Aorta (tissue), 5 donors: ENCODE results near the gene MAPKAPK2. TPM values are rescaled to one million over a fixed set of nuclear protein-coding genes. Genes with fewer than 3 reads are reported as not detected.
"Not testable (repeated sequence)": the region's sequence is repeated elsewhere in the genome, so short reads cannot be mapped to it uniquely, and the experiment has no call there.

ENCODE experiments used
- ATAC-seq: fragments of 200-7000 bp; cut with Tn5 transposase; one replicate; pipeline ENCODE4 v1.9.1; 2022; ENCODE audit warnings: moderate library complexity; ENCODE audit not compliant: low FRiP score
- DNase-seq, 2 donors: peaks; one replicate each; pipeline ENCODE4 v3.0.0-alpha.2; 2020
- H3K27ac ChIP-seq, 2 donors: one replicate each; pipeline ENCODE4 v1.5.1; 2013; ENCODE audit warnings: low read length in 2 of 2, mild to moderate bottlenecking in 2 of 2, moderate library complexity in 2 of 2, control low read depth in 1 of 2, inconsistent platforms in 1 of 2, low read depth in 1 of 2
- H3K27me3 ChIP-seq, 2 donors: one replicate each; pipeline ENCODE4 v1.6.1; 2013; ENCODE audit warnings: control low read depth in 1 of 2, low read length in 1 of 2, mild to moderate bottlenecking in 1 of 2, moderate library complexity in 1 of 2; ENCODE audit not compliant: insufficient read depth in 2 of 2, control insufficient read depth in 1 of 2
- H3K36me3 ChIP-seq, 2 donors: one replicate each; pipeline ENCODE4 v1.6.1; 2013; ENCODE audit warnings: control low read depth in 1 of 2, low read length in 1 of 2, mild to moderate bottlenecking in 1 of 2; ENCODE audit not compliant: insufficient read depth in 2 of 2, control insufficient read depth in 1 of 2
- H3K4me1 ChIP-seq, 2 donors: one replicate each; pipeline ENCODE4 v1.6.1; 2013; ENCODE audit warnings: low read length in 2 of 2, control low read depth in 1 of 2, mild to moderate bottlenecking in 1 of 2, moderate library complexity in 1 of 2; ENCODE audit not compliant: insufficient read depth in 2 of 2, control insufficient read depth in 1 of 2
- H3K4me3 ChIP-seq, 2 donors: one replicate each; pipeline ENCODE4 v1.5.1; 2013; ENCODE audit warnings: low read length in 2 of 2, control low read depth in 1 of 2, mild to moderate bottlenecking in 1 of 2
- H3K9me3 ChIP-seq: one replicate; pipeline ENCODE4 v1.6.1; 2013; ENCODE audit warnings: mild to moderate bottlenecking, low read length; ENCODE audit not compliant: control insufficient read depth
- WGBS, 2 donors: extraction: QIAGEN DNeasy Blood & Tissue Kit; methylation state at CpG; one replicate each; pipeline ENCODE4 v1.1.7; 2013; 5-methylcytosine and 5-hydroxymethylcytosine counted together
- intact Hi-C, 2 donors: fragments of 100-400 bp; cut with DNase I; formaldehyde crosslinking; loops; one replicate each; pipeline versions ENCODE4 v1.14.2 to v1.15.0; 2022
- polyA plus RNA-seq, 2 donors: library from polyadenylated mRNA; stranded (reverse); fragments of 200-250 nt; gene quantifications; one replicate each; pipeline ENCODE4 v1.2.3, GENCODE V29; 2013
- total RNA-seq, 2 donors: library from RNA; stranded (reverse); fragmentation: NEBNext Ultra II Directional; extraction: Animal tissue kit (Norgen Biotek cat#: 25700); gene quantifications; one replicate each; pipeline ENCODE4 v1.2.1, GENCODE V29; 2021
- donor health status: healthy with polysubstance abuse.
- donor health status: Bipolar disorder and iron deficiency.
- donor health status: DM: no; HTN: no; CAD: no.
- donor health status: DM: no; HTN: no; CAD: no.
- donor health status: DM: yes; HTN: yes; CAD: no.

The MAPKAPK2 gene
- total and polyA plus RNA-seq, 4 donors, result 40.2 to 117 (median 67.7) TPM

DNA sequence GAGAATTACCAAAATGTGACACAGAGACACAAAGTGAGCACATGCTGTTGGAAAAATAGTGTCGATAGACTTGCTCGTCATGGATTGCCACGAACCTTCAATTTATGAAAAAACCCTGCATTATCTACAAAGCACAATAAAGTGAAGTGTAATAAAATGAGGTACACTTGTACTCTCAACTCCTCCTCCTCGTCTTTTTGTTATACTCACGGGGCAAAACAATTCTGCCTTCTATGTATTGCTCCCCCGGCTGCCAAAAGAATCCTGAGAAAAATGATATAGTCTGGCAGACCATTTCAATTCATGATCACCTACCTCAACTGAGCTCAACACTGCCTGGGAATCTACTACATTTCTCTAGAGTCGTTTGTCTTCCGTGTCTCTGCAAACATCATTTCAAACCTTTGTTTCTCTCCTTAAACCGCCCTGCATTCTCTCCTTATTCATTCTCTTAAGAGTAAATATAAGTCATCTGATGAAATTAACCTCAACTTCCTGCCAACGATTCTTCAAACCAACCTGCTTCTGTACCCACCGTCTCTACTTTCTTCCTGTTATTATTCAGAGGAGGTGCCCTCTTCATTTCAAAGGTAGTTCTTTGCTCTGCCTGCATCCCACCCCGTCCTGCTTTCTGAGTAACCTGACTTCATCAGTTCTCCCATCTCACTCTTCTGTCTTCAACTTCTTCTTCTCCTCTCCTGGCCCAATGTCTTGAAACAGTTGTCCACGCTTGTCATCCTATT lies 73.0 kb downstream of the MAPKAPK2 start:
- H3K9me3 ChIP-seq, result no peaks in the 10 kb centered on the region
- WGBS, 2 donors, result 80 to 84% methylated on average over 13 of the region's 13 CpGs
- intact Hi-C loops, result no loop called here
- no peaks in the 10 kb centered on the region for H3K36me3 ChIP-seq
- no peak overlapping the region for H3K4me3 ChIP-seq
- DNase-seq, result no peak
- peaks cover 0 to 3% of the 10 kb centered on the region in 2 donors for H3K27me3 ChIP-seq
- no peaks in the 10 kb centered on the region for H3K4me1 ChIP-seq
- ATAC-seq, result no peak
- H3K27ac ChIP-seq, result no peak overlapping the region

DNA sequence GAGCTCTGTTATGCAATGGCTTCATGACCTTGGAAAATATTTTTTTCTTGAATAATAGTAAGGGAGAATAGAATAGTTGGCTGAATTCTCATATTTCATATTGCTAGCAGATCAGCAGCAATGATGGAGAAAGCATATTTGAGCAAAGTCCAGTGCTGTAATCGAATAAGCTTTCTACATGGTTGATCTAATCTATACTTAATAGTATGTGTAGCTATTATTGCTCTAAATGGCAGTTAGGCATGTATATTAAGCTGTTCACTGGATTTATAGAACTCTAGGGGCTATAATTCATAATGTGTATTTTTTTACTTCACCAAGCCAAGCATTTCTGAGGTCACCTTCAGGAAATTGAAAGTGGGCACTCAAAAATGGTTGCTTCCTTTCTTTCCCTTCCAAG lies 75.9 kb downstream of the MAPKAPK2 start:
- no peak for ATAC-seq

DNA sequence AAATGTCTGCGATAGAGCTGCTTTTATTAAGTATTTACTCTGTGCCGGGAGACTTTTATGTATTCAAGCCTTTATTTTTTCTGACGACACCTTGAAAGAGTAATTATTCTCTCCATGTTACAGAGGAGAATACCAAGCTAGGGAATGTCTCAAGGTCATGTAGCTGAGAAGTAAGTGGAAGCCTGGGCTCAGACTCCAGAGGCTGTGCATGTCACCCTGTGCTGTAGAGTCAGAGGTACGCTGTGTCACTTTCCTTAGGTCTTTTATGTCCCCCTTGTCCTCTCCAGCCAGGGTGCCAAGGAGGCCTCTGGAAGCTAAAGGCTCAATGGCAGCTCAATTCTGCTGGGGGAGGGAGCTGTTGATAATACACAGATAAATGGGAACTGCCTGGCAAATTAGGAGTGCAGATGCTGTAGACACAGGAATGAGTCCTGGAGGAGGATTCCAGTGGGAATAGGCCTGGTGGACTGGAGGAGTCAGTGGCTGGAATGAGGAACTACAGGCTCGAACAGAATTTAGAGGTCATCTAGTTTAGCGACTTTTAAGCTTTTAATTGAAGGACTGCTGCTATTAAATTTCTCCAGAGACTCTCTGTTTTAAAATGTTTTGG lies 76.6 kb downstream of the MAPKAPK2 start:
- DNase-seq (no peak), ATAC-seq (no peak)
- H3K9me3 ChIP-seq, result peaks cover 6% of the 10 kb centered on the region
- 65 to 69% methylated on average over 6 of the region's 6 CpGs for WGBS, 2 donors
- H3K27ac ChIP-seq, result no peak overlapping the region
- no peaks in the 10 kb centered on the region for H3K4me1 ChIP-seq
- no peak overlapping the region for H3K4me3 ChIP-seq
- intact Hi-C loops, result no loop called here
- no peaks in the 10 kb centered on the region for H3K36me3 ChIP-seq
- peaks cover 0 to 3% of the 10 kb centered on the region in 2 donors for H3K27me3 ChIP-seq

More for the DNA sequence above, 75.9 kb downstream of the MAPKAPK2 start:
- DNase-seq, result no peak
- Histone ChIP-seq H3K9me3 (peaks cover 6% of the 10 kb centered on the region), H3K36me3 (no peaks in the 10 kb centered on the region), H3K27ac (no peak overlapping the region), H3K4me1 (no peaks in the 10 kb centered on the region), H3K27me3 (peaks cover 0 to 3% of the 10 kb centered on the region in 2 donors), H3K4me3 (no peak overlapping the region)
- 14 to 34% methylated on average over 1 of the region's 1 CpG for WGBS, 2 donors
- intact Hi-C loops, result no loop called here

DNA sequence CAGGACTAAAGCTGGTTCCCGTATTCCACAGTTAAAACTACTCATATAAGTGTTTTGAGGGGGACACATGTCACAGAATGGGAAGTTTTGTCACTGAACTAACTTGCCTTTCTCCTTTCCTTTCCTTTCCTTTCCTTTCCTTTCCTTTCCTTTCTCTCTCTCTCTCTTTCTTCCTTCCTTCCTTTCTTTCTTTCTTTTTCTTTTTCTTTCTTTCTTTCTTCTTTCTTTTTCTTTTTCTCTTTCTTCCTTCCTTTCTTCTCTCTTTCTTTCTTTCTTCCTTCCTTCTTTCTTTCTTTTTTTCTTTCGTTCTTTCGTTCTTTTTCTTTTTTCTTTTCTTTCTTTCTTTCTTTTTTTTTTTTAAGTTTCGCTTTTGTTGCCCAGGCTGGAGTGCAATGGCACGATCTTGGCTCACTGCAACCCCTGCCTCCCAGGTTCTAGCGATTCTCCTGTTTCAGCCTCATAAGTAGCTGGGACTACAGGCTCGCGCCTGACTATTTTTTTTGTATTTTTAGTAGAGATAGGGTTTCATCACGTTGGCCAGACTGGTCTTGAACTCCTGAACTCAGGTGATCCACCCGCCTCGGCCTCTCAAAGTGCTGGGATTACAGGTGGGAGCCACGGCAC lies 78.1 kb downstream of the MAPKAPK2 start:
- intact Hi-C loops, H3K4me3 ChIP-seq, DNase-seq, ATAC-seq, H3K27ac ChIP-seq, H3K9me3 ChIP-seq, H3K4me1 ChIP-seq, H3K36me3 ChIP-seq, H3K27me3 ChIP-seq: not testable (repeated sequence)
- WGBS, 2 donors, result 86 to 87% methylated on average over 12 of the region's 12 CpGs

DNA sequence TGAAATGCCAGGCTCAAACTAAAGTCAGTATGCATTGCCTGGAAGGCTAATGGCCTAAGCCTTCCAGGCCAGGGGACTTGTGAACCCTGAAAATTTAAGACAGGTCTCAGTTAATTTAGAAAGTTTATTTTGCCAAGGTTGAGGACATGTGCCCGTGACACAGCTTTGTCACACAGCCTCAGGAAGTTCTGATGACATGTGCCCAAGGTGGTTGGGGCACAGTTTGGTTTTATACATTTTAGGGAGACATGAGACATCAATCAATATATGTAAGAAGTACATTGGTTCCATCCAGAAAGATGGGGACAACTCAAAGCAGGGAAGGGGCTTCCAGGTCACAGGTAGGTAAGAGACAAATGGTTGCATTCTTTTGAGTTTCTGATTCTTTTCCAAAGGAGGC lies 81.1 kb downstream of the MAPKAPK2 start:
- H3K4me3 ChIP-seq, ATAC-seq: not testable (repeated sequence)
- 86 to 90% methylated on average over 1 of the region's 1 CpG for WGBS, 2 donors

DNA sequence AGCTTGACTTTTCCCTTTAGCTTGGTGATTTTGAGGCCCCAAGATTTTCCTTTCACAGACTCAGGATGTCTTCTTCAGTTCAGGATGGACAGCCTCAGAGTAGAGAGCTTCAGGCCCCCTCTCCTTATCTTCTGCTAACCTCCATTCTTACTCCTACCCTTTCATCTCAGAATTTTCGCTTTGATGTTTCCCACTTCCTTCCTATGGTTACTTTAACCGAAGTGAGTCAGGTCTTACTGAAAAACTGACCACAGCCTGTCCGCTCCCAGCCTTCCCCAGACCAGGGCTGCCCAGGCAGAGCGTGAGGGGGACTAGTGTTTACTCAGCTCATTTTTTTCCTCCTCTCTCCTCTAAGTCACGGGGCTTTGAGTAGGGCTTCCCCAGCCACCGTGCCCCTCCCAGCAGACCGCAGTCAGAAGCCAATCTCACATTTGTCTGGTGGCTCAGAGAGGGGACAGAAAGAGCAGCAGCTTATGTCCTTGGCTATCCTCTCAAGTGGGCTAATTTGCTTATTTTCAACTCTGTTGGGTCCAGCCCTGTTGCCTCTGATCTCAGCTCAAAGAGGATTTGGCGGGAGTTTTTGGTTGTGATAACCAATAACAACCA lies 81.6 kb downstream of the MAPKAPK2 start:
- intact Hi-C loops, result no loop called here
- peaks cover 0 to 3% of the 10 kb centered on the region in 2 donors for H3K27me3 ChIP-seq
- ATAC-seq (peak; percentile 60), DNase-seq (peak; percentile 79 to 84)
- no peak overlapping the region for H3K4me3 ChIP-seq
- 35 to 37% methylated on average over 8 of the region's 8 CpGs for WGBS, 2 donors
- no peak overlapping the region for H3K27ac ChIP-seq
- peaks cover 6% of the 10 kb centered on the region for H3K9me3 ChIP-seq
- H3K36me3 ChIP-seq, result no peaks in the 10 kb centered on the region
- H3K4me1 ChIP-seq, result no peaks in the 10 kb centered on the region

More for the DNA sequence above, 81.1 kb downstream of the MAPKAPK2 start:
- H3K9me3 ChIP-seq, intact Hi-C loops, DNase-seq, H3K27ac ChIP-seq, H3K4me1 ChIP-seq, H3K27me3 ChIP-seq, H3K36me3 ChIP-seq: not testable (repeated sequence)

DNA sequence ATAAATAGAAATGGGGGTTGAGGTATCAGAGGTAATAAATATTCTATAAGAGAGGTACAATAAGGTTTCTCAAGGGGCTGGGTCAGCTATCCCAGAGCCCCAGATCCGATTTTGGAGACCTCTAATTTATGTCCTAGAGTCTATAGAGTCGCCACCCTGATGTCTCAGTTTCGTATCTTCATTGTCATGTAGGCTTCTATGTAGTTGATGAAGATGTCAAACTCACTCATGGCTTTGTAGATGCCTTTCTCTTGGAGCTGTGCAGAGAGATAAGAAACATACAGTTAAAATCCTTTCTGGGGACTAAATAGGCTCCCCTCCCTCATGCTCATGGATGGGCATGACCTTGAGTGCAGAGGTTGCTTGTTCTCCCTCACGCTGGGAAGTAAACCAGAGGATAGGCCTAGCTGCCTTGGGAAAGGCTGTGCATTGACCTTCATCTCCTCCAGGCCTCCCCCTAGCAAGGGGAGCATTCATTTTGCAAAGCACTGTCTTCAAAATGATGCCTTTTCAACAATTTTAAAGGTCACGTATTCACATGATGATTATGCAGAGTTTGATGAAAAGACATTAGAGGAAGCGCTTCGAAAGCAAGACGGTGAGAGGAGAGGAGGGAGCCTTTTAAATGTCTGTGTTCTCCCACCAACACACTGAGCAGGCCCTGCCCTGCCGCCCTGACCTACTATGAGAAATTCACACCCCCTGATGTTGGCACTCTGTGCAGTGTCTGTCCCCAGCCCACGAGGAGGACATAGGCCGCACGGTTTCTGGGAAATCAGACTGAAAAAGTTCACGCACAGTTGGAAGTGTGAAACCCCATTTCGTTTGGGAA lies 84.0 kb downstream of the MAPKAPK2 start:
- intact Hi-C loops, result no loop called here
- no peaks in the 10 kb centered on the region for H3K4me1 ChIP-seq
- H3K36me3 ChIP-seq, result no peaks in the 10 kb centered on the region
- no peak overlapping the region for H3K27ac ChIP-seq
- WGBS, 2 donors, result 78 to 79% methylated on average over 14 of the region's 14 CpGs
- H3K4me3 ChIP-seq, result no peak overlapping the region
- DNase-seq (no peak), ATAC-seq (no peak)
- peaks cover 3% of the 10 kb centered on the region for H3K9me3 ChIP-seq
- no peaks in the 10 kb centered on the region for H3K27me3 ChIP-seq

DNA sequence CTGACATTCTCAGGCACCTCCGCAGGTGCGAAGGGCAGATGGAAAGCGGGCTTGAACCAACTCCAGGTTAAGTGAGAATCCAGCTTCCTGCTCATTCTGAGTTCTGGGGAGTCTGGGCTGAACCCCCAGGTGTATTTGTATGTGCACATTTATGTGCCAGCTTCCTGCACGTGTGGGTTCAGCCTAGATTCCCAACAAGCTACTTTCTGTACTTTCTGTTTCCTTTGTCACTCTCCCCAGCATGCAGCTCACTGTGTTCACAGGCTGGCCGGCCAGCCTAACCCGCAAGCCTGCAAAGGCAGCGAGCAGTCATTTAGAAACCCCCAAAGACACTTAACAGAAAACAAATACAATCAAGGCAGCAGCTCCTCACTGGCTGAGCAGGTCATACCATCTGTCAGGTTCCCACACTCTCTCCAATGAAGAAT lies 84.6 kb downstream of the MAPKAPK2 start:
- H3K4me3 ChIP-seq, result no peak overlapping the region

More for the DNA sequence above, 84.6 kb downstream of the MAPKAPK2 start:
- Histone ChIP-seq H3K4me1 (no peaks in the 10 kb centered on the region), H3K36me3 (no peaks in the 10 kb centered on the region), H3K9me3 (peaks cover 1% of the 10 kb centered on the region), H3K27me3 (no peaks in the 10 kb centered on the region), H3K27ac (no peak overlapping the region)
- no peak for DNase-seq
- no peak for ATAC-seq
- WGBS, 2 donors, result 79 to 84% methylated on average over 7 of the region's 7 CpGs
- intact Hi-C loops, result no loop called here
